K562 (cell line): ENCODE data around the gene FDX1. TPM values are rescaled to one million over a fixed set of nuclear protein-coding genes. Genes with fewer than 3 reads are reported as not detected.

Experiments
- STAT5B ChIP-seq: fragments of 250-450 bp; sonication (Bioruptor Pico); IDR thresholded peaks from 2 replicates; pipeline ENCODE4 v1.8.0; 2021; ENCODE audit warnings: mild to moderate bottlenecking, inconsistent platforms
- XRCC5 ChIP-seq: fragments of 200-400 bp; formaldehyde crosslinking; IDR thresholded peaks from 2 replicates; pipeline ENCODE4 v1.6.1; 2017; ENCODE audit warnings: low read depth, mild to moderate bottlenecking, low read length
- ZNF408 ChIP-seq: fragments of 250-450 bp; sonication (Bioruptor Pico); IDR thresholded peaks from 2 replicates; pipeline ENCODE4 v1.4.0; 2020; ENCODE audit warnings: low read depth, mild to moderate bottlenecking, moderate library complexity
- polyA plus RNA-seq, 8 experiments: library from polyadenylated mRNA; depleted of rRNA in 4 of 8; stranded (reverse) in 5 of 8; unstranded in 3 of 8; fragments of >200 nt; fragmentation: Nextera tagmentation in 2 of 8; fragmentation: Illumina TruSeq in 1 of 8; extraction: Ambion mirVana in 2 of 8; extraction: Trizol in 1 of 8; gene quantifications; 2 replicates each; pipeline versions ENCODE4 v1.2.1 to v1.2.3, GENCODE V29; 2011 to 2014; ENCODE audit warnings: inconsistent platforms in 1 of 8, missing spikeins in 1 of 8
- total RNA-seq, 7 experiments: library from RNA; depleted of rRNA in 6 of 7; stranded (reverse); fragments of >200 nt in 6 of 7; fragmentation: Illumina TruSeq in 2 of 7; extraction: Trizol in 2 of 7; gene quantifications; 2 replicates each; pipeline versions ENCODE4 v1.2.1 to v1.2.3, GENCODE V29; 2011 to 2021; ENCODE audit warnings: low replicate concordance in 1 of 7
- TF ChIP-seq, protein P1 (sequence below): fragments of 450-650 bp; IDR thresholded peaks from 2 replicates; pipeline ENCODE4 v1.6.1; 2016; ENCODE audit warnings: low read depth
- TF ChIP-seq, protein P2 (sequence below): fragments of 250-450 bp; sonication (Bioruptor Pico); IDR thresholded peaks from 2 replicates; pipeline ENCODE4 v1.5.0; 2021

The FDX1 gene
- total and polyA plus RNA-seq, 9 of the 15 experiments (the other 6 are each of a cell fraction or from before 2014, with no cell fraction given), result 6.4 to 14.3 (median 11.4) TPM

DNA sequence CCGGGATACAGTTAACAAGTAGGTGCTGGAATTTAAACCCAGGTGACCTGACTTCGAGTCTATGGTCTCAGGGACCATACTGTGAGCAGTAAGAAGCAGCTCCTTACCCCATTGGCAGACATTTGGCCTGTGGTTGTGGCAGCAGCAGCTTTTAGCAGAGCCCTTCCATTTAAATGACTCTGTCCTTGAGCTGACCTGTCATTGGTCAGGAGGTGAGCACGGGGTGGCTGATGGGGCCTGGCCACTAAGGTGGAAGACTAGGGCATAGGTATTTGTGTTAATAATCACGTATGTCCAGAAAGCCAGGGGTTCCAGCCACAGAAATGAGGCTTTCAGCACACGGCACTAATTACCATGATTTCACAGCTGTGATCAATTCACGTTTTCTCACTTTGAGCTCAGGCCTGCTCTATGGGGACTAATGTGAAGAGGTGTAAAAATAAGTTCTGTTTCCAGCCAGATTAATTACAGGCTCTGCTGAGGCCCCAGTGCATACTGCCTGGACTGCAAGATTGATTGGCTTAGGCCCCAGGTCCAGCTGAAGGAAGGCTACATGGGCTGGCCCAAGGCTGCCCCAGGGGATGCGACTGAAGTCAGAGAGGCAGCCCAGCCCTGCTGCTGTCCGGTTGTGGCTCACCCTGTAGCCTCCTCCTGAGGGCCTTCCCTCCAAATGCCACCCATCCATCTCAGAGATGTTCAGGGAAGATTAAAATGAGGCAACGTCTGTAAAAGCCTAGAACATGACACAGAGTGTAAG, 76.0 kb downstream of the FDX1 start (continued):
- TF ChIP-seq, protein P1, sequence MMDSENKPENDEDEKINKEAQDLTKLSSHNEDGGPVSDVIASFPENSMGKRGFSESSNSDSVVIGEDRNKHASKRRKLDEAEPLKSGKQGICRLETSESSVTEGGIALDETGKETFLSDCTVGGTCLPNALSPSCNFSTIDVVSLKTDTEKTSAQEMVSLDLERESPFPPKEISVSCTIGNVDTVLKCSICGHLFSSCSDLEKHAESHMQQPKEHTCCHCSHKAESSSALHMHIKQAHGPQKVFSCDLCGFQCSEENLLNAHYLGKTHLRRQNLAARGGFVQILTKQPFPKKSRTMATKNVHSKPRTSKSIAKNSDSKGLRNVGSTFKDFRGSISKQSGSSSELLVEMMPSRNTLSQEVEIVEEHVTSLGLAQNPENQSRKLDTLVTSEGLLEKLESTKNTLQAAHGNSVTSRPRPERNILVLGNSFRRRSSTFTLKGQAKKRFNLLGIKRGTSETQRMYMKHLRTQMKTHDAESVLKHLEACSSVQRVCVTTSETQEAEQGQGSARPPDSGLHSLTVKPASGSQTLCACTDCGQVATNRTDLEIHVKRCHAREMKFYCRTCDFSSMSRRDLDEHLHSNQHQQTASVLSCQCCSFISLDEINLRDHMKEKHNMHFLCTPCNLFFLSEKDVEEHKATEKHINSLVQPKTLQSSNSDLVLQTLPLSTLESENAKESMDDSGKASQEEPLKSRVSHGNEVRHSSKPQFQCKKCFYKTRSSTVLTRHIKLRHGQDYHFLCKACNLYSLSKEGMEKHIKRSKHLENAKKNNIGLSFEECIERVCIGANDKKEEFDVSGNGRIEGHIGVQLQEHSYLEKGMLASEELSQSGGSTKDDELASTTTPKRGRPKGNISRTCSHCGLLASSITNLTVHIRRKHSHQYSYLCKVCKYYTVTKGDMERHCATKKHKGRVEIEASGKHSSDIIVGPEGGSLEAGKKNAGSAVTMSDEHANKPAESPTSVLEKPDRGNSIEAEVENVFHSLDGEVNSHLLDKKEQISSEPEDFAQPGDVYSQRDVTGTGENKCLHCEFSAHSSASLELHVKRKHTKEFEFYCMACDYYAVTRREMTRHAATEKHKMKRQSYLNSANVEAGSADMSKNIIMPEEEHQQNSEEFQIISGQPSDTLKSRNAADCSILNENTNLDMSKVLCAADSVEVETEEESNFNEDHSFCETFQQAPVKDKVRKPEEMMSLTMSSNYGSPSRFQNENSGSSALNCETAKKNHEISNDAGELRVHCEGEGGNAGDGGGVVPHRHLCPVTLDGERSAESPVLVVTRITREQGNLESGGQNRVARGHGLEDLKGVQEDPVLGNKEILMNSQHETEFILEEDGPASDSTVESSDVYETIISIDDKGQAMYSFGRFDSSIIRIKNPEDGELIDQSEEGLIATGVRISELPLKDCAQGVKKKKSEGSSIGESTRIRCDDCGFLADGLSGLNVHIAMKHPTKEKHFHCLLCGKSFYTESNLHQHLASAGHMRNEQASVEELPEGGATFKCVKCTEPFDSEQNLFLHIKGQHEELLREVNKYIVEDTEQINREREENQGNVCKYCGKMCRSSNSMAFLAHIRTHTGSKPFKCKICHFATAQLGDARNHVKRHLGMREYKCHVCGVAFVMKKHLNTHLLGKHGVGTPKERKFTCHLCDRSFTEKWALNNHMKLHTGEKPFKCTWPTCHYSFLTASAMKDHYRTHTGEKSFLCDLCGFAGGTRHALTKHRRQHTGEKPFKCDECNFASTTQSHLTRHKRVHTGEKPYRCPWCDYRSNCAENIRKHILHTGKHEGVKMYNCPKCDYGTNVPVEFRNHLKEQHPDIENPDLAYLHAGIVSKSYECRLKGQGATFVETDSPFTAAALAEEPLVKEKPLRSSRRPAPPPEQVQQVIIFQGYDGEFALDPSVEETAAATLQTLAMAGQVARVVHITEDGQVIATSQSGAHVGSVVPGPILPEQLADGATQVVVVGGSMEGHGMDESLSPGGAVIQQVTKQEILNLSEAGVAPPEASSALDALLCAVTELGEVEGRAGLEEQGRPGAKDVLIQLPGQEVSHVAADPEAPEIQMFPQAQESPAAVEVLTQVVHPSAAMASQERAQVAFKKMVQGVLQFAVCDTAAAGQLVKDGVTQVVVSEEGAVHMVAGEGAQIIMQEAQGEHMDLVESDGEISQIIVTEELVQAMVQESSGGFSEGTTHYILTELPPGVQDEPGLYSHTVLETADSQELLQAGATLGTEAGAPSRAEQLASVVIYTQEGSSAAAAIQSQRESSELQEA, result no peak
- TF ChIP-seq STAT5B (CRISPR knock-in tag) (no peak), ZNF408 (CRISPR knock-in tag) (no peak), XRCC5 (no peak)
- TF ChIP-seq, protein P2, sequence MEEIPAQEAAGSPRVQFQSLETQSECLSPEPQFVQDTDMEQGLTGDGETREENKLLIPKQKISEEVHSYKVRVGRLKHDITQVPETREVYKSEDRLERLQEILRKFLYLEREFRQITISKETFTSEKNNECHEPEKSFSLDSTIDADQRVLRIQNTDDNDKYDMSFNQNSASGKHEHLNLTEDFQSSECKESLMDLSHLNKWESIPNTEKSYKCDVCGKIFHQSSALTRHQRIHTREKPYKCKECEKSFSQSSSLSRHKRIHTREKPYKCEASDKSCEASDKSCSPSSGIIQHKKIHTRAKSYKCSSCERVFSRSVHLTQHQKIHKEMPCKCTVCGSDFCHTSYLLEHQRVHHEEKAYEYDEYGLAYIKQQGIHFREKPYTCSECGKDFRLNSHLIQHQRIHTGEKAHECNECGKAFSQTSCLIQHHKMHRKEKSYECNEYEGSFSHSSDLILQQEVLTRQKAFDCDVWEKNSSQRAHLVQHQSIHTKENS (CRISPR knock-in tag), result no peak
